ENCODE results near the gene SLC35F2.
"Not testable (repeated sequence)": the region's sequence is repeated elsewhere in the genome, so short reads cannot be mapped to it uniquely, and the experiment has no call there.

Gene SLC35F2, protein sequence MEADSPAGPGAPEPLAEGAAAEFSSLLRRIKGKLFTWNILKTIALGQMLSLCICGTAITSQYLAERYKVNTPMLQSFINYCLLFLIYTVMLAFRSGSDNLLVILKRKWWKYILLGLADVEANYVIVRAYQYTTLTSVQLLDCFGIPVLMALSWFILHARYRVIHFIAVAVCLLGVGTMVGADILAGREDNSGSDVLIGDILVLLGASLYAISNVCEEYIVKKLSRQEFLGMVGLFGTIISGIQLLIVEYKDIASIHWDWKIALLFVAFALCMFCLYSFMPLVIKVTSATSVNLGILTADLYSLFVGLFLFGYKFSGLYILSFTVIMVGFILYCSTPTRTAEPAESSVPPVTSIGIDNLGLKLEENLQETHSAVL

DNA sequence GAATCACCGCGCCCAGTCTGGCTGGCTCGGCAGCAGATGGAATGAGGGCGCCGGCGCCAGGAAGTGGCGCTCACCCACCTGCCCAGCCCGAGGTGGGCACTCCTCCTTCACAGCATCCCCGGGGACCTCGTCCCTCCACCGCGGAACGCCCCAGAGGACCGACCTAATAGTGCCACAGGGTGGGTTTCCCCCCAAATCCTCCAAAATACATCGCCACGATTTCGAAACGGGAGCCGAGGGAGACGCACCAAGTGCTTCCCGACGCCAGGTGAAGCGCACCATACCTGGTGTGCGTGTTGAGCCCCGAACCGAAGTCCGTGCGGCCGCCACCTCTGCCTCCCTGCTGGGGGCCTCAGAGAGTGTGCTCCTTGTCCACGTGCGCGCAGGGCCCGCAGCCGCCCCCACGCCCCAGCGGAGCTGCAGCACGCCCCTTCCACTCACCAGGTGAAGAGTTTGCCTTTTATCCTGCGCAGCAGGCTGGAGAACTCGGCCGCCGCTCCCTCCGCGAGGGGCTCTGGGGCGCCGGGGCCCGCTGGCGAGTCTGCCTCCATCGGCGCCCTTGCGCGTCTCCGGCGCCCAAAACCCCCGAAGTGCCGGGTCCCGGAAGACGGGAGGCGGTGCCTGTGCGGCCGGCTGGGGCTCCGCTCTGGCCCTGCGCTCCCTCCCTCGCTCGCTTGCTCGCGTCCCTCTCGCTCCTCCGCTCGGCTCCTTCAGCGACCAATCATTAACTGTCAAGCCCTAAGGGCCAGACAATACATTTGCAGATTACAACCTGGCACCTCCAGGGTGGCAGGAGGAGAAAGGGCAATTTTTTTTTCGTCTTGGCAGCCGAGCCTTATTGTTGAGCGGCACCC lies at the start of gene SLC35F2:
TSS of gene SLC35F2 (minus strand) at position 571 of the 854 bp plus-strand sequence. CDS start at position 551, 20 bp downstream.
- H3K9me3 ChIP-seq (ENCODE audit: low read length) = no peaks in the 10 kb centered on the region
- H3K4me1 ChIP-seq (ENCODE audit: insufficient read depth, low read length) = peaks cover 14% of the 10 kb centered on the region
- peak within 1 kb of the TSS; percentile 58 for H3K4me3 ChIP-seq (ENCODE audit: low read length)
- H2AFZ ChIP-seq (ENCODE audit: low read depth, low read length) = peak within 1 kb of the TSS; percentile 75
- peaks cover 40% of the 10 kb centered on the region for H3K27me3 ChIP-seq (ENCODE audit: insufficient read depth, low read length)
- no peaks in the 10 kb centered on the region for H3K36me3 ChIP-seq (ENCODE audit: insufficient read depth, low read length)

DNA sequence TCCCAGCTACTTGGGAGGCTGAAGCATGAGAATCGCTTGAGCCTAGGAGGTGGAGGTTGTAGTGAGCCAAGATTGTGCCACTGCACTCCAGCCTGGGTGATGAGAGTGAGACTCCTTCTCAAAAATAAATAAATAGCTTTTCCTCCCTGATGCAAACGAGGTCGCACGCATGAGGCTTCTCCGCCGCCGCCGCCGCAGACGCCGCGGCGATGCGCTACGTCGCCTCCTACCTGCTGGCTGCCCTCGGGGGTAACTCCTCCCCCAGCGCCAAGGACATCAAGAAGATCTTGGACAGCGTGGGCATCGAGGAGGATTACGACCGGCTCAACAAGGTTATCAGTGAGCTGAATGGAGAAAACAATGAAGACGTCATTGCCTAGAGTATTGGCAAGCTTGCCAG lies 49.6 kb upstream of the SLC35F2 start:
- Histone ChIP-seq H3K4me1 (ENCODE audit: insufficient read depth, low read length) (peaks cover under 1% of the 10 kb centered on the region), H3K27me3 (ENCODE audit: insufficient read depth, low read length) (no peaks in the 10 kb centered on the region), H2AFZ (ENCODE audit: low read depth, low read length) (no peak overlapping the region), H3K4me3 (ENCODE audit: low read length) (no peak overlapping the region), H3K36me3 (ENCODE audit: insufficient read depth, low read length) (no peaks in the 10 kb centered on the region), H3K9me3 (ENCODE audit: low read length) (peaks cover 2% of the 10 kb centered on the region)

DNA sequence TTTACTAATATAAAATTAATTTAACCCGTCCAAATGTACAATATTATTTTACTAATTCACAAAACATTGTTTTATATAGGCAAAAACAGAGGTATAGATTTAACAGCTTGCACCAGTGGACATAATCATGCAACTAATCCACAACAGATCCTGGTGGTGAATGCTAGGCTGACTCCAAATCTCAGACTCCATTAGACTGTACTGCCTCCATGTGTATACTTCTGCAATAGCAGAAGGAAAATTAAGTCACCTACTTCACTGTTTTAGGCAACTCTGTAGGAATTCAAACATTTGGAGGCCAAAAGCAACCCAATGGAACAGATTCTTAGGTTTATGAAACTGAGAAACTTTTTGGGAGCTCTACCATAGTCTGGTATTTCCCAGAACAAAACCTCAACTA lies 39.7 kb upstream of the SLC35F2 start:
- no peaks in the 10 kb centered on the region for H3K36me3 ChIP-seq (ENCODE audit: insufficient read depth, low read length)
- H3K4me3 ChIP-seq (ENCODE audit: low read length) = no peak overlapping the region
- no peaks in the 10 kb centered on the region for H3K27me3 ChIP-seq (ENCODE audit: insufficient read depth, low read length)
- no peaks in the 10 kb centered on the region for H3K9me3 ChIP-seq (ENCODE audit: low read length)
- peaks cover 1% of the 10 kb centered on the region for H3K4me1 ChIP-seq (ENCODE audit: insufficient read depth, low read length)
- H2AFZ ChIP-seq (ENCODE audit: low read depth, low read length) = no peak overlapping the region

DNA sequence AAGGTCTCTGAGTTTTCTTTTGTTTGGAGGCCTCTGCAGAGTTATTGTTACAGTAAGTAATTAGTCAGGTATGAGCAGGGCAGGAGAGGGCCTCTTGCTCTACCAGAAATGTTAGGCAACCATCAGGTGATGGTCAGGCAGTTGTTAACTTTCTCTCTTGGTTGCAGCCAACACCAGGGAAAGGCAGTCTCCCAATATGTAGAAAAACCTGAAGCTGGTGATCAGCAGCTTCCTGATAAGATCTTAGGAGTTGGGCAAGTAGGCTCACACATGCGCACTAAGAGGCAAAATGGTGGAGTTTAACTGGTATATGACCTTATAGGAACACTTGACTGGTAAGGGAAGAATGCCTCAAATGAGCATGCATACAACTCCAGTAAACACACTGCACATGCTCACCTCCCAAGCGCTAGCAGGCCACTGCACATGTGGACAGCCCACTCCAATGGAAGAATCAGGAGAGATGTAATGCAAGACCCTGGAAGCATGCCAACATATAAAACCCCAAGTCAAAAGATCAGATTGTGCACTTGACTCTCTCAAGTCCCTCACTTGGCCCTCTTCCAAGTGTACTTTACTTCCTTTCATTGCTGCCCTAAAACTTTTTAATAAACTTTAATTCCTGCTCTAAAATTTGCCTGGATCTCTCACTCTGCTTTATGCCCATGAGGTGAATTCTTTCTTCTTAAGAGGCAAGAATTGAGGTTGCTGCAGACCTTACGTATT lies 23.7 kb upstream of the SLC35F2 start:
- H2AFZ ChIP-seq (ENCODE audit: low read depth, low read length) = no peak overlapping the region

DNA sequence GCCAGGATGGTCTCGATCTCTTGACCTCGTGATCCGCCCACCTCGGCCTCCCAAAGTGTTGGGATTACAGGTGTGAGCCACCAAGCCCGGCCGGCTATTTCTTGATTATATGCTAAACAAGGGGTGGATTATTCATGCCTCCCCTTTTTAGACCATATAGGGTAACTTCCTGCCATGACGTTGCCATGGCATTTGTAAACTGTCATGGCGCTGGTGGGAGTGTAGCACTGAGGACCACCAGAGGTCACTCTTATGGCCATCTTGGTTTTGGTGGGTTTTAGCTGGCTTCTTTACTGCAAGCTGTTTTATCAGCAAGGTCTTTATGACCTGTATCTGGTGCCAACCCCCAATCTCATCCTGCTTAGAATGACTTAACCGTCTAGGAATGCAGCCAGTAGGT lies 22.9 kb upstream of the SLC35F2 start:
- H3K36me3 ChIP-seq (ENCODE audit: insufficient read depth, low read length); H3K4me1 ChIP-seq (ENCODE audit: insufficient read depth, low read length); H3K27me3 ChIP-seq (ENCODE audit: insufficient read depth, low read length); H3K4me3 ChIP-seq (ENCODE audit: low read length); H3K9me3 ChIP-seq (ENCODE audit: low read length); H2AFZ ChIP-seq (ENCODE audit: low read depth, low read length): not testable (repeated sequence)

More for the DNA sequence above, 23.7 kb upstream of the SLC35F2 start:
- H3K4me3 ChIP-seq (ENCODE audit: low read length) = no peak overlapping the region
- no peaks in the 10 kb centered on the region for H3K27me3 ChIP-seq (ENCODE audit: insufficient read depth, low read length)
- H3K9me3 ChIP-seq (ENCODE audit: low read length) = no peaks in the 10 kb centered on the region
- no peaks in the 10 kb centered on the region for H3K36me3 ChIP-seq (ENCODE audit: insufficient read depth, low read length)
- H3K4me1 ChIP-seq (ENCODE audit: insufficient read depth, low read length) = no peaks in the 10 kb centered on the region

DNA sequence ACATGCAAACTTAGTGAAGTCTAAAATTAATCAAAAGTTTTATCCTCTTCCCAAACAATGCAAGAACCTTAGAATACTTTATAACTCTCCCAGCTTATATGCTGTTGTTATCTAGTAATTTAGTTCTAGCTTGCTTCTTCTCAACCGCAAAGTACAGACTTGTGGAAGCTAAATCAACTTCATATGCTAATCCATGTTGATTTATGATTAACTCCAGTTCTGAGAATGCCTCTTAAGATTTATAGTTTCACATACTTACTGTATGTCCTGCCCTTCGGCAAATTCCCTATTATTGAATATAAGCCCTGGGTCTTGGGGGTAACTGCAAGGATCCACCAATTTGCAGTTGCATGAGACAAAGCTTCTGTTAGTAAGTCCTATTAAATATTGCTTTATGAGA lies 17.6 kb upstream of the SLC35F2 start:
- H3K4me3 ChIP-seq (ENCODE audit: low read length) = no peak overlapping the region
- no peaks in the 10 kb centered on the region for H3K4me1 ChIP-seq (ENCODE audit: insufficient read depth, low read length)
- H2AFZ ChIP-seq (ENCODE audit: low read depth, low read length) = no peak overlapping the region
- no peaks in the 10 kb centered on the region for H3K36me3 ChIP-seq (ENCODE audit: insufficient read depth, low read length)
- no peaks in the 10 kb centered on the region for H3K9me3 ChIP-seq (ENCODE audit: low read length)
- no peaks in the 10 kb centered on the region for H3K27me3 ChIP-seq (ENCODE audit: insufficient read depth, low read length)

DNA sequence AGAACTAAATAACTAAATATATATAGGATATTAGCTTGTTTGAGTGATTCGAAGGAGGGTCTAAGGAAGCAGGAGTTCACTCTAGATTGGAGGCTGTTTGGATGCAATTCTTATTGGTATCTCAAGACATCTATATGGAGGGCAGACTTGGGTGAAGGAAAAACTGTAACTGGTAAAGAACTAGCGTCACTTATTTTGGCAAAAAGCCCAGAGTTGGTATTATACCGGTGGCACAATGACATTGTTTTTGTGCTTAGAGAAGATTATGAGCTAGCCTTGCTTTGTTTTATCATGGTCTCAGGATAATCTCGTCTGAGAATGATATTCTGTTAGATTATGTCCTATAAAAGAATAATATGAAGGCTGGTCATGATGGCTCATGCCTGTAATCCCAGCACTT lies 6.0 kb upstream of the SLC35F2 start:
- peaks cover 3% of the 10 kb centered on the region for H3K4me1 ChIP-seq (ENCODE audit: insufficient read depth, low read length)
- H2AFZ ChIP-seq (ENCODE audit: low read depth, low read length) = no peak overlapping the region
- H3K9me3 ChIP-seq (ENCODE audit: low read length) = no peaks in the 10 kb centered on the region
- H3K27me3 ChIP-seq (ENCODE audit: insufficient read depth, low read length) = peaks cover 24% of the 10 kb centered on the region
- H3K4me3 ChIP-seq (ENCODE audit: low read length) = no peak overlapping the region
- H3K36me3 ChIP-seq (ENCODE audit: insufficient read depth, low read length) = no peaks in the 10 kb centered on the region

DNA sequence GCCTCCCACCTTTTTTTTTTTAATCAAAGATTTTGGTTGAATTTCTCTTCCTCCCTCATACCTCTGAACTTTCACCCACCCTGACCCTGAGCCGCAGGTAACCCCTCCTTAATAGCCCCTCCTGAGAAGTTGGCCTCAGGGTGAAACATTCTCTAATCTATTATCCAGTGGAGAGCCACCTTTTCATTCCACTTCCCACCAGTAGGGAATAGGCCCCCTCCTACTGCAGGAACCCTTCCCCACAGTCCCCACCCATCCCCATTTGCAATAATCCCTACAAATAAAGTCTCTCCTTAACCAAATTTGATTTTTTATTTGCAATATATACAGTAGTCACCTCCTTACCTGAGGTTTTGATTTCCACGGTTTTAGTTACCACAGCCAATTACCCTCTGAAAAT lies 2.1 kb upstream of the SLC35F2 start:
- no peak overlapping the region for H2AFZ ChIP-seq (ENCODE audit: low read depth, low read length)
- H3K27me3 ChIP-seq (ENCODE audit: insufficient read depth, low read length) = peaks cover 46% of the 10 kb centered on the region
- no peaks in the 10 kb centered on the region for H3K9me3 ChIP-seq (ENCODE audit: low read length)
- H3K4me3 ChIP-seq (ENCODE audit: low read length) = no peak overlapping the region
- no peaks in the 10 kb centered on the region for H3K36me3 ChIP-seq (ENCODE audit: insufficient read depth, low read length)
- peaks cover 14% of the 10 kb centered on the region for H3K4me1 ChIP-seq (ENCODE audit: insufficient read depth, low read length)

DNA sequence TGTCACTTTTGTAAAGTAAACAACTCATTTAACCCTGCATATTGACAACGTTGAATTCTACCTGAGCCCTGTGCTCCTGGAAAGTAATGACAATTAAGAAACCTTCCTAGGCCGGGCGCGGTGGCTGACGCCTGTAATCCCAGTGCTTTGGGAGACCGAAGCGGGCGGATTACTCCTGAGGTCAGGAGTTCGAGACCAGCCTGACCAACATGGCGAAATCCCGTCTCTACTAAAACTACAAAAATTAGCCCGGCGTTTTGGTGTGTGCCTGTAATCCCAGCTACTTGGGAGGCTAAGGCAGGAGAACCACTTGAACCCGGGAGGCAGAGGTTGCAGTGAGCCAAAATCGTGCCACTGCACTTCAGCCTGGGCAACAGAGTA lies 1.6 kb upstream of the SLC35F2 start:
- peaks cover 46% of the 10 kb centered on the region for H3K27me3 ChIP-seq (ENCODE audit: insufficient read depth, low read length)
- H3K9me3 ChIP-seq (ENCODE audit: low read length); H2AFZ ChIP-seq (ENCODE audit: low read depth, low read length); H3K4me3 ChIP-seq (ENCODE audit: low read length); H3K36me3 ChIP-seq (ENCODE audit: insufficient read depth, low read length): not testable (repeated sequence)
- peaks cover 14% of the 10 kb centered on the region for H3K4me1 ChIP-seq (ENCODE audit: insufficient read depth, low read length)

DNA sequence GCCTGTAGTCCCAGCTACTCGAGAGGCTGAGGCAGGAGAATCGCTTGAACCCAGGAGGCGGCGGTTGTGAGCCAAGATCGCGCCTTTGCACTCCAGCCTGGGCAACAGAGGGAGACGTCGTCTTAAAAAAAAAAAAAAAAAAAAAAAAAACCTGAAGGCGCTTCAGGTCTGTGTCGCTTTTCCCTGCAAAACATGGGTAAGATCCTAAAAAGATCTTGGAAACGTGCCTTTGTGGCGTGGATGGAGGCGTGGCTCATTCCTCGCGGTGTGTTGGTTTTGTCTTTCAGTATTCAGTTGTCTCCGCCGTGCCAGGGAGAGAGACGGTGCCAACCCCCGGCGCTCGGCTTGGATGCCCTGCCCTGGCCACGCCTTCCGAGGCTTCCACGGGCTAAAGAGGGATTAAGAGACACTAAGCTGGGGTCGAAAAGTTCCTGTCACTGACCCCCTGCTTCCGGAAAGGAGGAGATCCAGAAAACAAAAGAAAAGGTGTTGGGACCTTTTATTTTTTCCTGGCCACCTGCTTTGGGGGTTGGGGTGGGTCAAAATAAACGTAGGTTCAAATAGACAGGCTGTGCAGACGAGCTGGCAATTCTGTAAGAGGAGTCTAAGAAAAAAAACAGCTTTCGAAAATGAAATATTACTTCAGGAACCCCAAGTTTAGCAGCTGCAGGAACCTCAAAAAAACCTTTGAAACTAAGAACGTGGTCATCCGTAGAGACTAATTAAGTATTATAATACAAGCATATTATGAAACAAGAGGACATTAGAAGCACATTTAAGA lies 1.1 kb upstream of the SLC35F2 start:
- Histone ChIP-seq H3K36me3 (ENCODE audit: insufficient read depth, low read length) (no peaks in the 10 kb centered on the region), H3K4me3 (ENCODE audit: low read length) (peak overlapping the region; percentile 58), H3K9me3 (ENCODE audit: low read length) (no peaks in the 10 kb centered on the region), H2AFZ (ENCODE audit: low read depth, low read length) (peak overlapping the region; percentile 52), H3K4me1 (ENCODE audit: insufficient read depth, low read length) (peaks cover 14% of the 10 kb centered on the region), H3K27me3 (ENCODE audit: insufficient read depth, low read length) (peaks cover 46% of the 10 kb centered on the region)

DNA sequence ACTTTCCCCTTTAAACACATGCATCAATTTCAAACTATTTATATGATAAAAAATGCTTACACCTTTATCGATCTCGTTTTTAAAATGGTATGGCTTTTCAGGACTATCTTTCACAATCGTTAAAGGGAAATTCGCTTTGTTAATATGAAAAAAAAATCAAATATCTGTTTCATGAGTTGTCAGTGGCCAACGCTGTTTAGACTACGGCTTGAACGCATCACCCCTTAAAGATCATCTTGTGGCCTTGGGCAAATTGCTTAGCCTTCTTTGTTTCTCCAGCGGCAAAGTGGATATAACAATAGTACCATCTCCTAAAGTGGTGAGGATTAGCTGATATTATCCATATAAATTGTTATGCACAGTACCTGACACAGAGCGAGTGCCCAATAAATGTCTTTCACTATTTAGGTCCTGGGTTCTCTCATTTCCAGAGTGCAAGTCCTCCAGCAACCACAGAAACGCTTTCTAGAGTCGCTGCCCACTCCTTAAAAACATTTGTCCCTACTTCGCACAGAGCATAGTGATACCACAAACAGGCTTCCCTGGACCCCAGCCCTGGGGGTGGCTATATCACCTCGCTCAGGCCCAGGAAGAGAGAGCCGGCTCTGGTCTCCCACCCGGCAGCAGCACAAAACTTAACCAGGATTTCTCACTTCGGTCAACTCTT lies 904 bp downstream of the SLC35F2 start:
- Histone ChIP-seq H3K9me3 (ENCODE audit: low read length) (no peaks in the 10 kb centered on the region), H3K4me3 (ENCODE audit: low read length) (peak overlapping the region; percentile 58), H3K36me3 (ENCODE audit: insufficient read depth, low read length) (no peaks in the 10 kb centered on the region)

DNA sequence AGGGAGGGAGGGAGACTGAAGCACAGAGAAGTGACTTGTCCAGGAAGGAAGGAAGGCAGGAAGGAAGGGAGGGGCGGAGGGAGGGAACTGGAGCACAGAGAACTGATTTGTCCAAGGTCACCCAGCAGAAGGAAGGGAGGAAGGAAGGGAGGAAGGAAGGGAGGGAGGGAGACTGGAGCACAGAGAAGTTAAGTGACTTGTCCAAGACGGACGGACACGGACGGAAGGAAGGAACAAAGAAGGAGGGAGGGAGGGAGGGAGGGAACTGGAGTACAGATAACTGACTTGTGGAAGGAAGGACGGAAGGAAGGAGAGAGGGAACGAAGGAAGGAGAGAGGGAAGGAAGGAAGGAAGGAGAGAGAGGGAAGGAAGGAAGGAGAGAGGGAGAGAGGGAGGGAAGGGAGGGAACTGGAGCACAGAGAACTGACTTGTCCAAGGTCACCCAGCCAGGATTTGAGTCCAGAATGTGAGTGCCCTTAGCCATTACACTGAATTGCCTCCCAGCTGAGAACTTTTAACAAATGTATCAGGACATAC lies 1.5 kb downstream of the SLC35F2 start:
- H3K27me3 ChIP-seq (ENCODE audit: insufficient read depth, low read length) = peaks cover 37% of the 10 kb centered on the region
- H3K4me3 ChIP-seq (ENCODE audit: low read length) = no peak overlapping the region
- no peaks in the 10 kb centered on the region for H3K36me3 ChIP-seq (ENCODE audit: insufficient read depth, low read length)
- H2AFZ ChIP-seq (ENCODE audit: low read depth, low read length) = no peak overlapping the region
- no peaks in the 10 kb centered on the region for H3K9me3 ChIP-seq (ENCODE audit: low read length)
- peaks cover 14% of the 10 kb centered on the region for H3K4me1 ChIP-seq (ENCODE audit: insufficient read depth, low read length)

More for the DNA sequence above, 904 bp downstream of the SLC35F2 start:
- Histone ChIP-seq H3K4me1 (ENCODE audit: insufficient read depth, low read length) (peaks cover 14% of the 10 kb centered on the region), H2AFZ (ENCODE audit: low read depth, low read length) (peak overlapping the region; percentile 75), H3K27me3 (ENCODE audit: insufficient read depth, low read length) (peaks cover 39% of the 10 kb centered on the region)
